Measurements from ENCODE around the gene NEURL4. TPM values are rescaled to one million over a fixed set of nuclear protein-coding genes. Genes with fewer than 3 reads are reported as not detected.

NEURL4 gene
- total RNA-seq, 1 experiment from 2014 or later: 81.7 TPM

GRCh38 chr17:7313890-7314718 is 15.0 kb downstream of the NEURL4 start:
- peaks cover 73% of the 10 kb centered on the region for H3K36me3 ChIP-seq (ENCODE audit: insufficient read depth, low read length, poor library complexity, severe bottlenecking)
- DNase-seq (ENCODE audit: low spot score): no peak
- no peaks in the 10 kb centered on the region for H3K27me3 ChIP-seq (replicated peaks; ENCODE audit: insufficient read depth, low read depth, low read length, poor library complexity)
- H3K9me3 ChIP-seq (ENCODE audit: low read depth, low read length, poor library complexity, severe bottlenecking): no peaks in the 10 kb centered on the region
- TSS peak; percentile 75 for BruUV-seq (replicated peaks)
- peak overlapping the region; percentile 83 for H3K4me3 ChIP-seq (ENCODE audit: low read depth, low read length, poor library complexity, severe bottlenecking)
- ChIA-PET CTCF (no interaction called here), POLR2A (ENCODE audit: low non-redundant PET) (no interaction called here)
- TF ChIP-seq EZH2 (IDR thresholded peaks at IDR 0.05; ENCODE audit: borderline replicate concordance, low read depth, low read length, poor library complexity, severe bottlenecking): no peak
- no peak for TF ChIP-seq CTCF (conservative IDR thresholded peaks at IDR 0.05; ENCODE audit: low read depth, low read length)
- peak overlapping the region; percentile 86 for H3K27ac ChIP-seq (ENCODE audit: low read depth, low read length, poor library complexity, severe bottlenecking)
- H3K4me1 ChIP-seq (ENCODE audit: insufficient read depth, low read length, poor library complexity, severe bottlenecking): peaks cover 25% of the 10 kb centered on the region
- intact Hi-C loops (cut with micrococcal nuclease; ENCODE audit: unreplicated experiment): no loop called here

GRCh38 chr17:7313088-7313889 is 15.8 kb downstream of the NEURL4 start:
- peaks cover 66% of the 10 kb centered on the region for H3K36me3 ChIP-seq (ENCODE audit: insufficient read depth, low read length, poor library complexity, severe bottlenecking)
- H3K9me3 ChIP-seq (ENCODE audit: low read depth, low read length, poor library complexity, severe bottlenecking): no peaks in the 10 kb centered on the region
- POLR2A ChIA-PET (ENCODE audit: low non-redundant PET): no interaction called here
- intact Hi-C loops (cut with micrococcal nuclease; ENCODE audit: unreplicated experiment): no loop called here
- peaks cover 28% of the 10 kb centered on the region for H3K4me1 ChIP-seq (ENCODE audit: insufficient read depth, low read length, poor library complexity, severe bottlenecking)
- DNase-seq (ENCODE audit: low spot score): no peak
- TF ChIP-seq CTCF (conservative IDR thresholded peaks at IDR 0.05; ENCODE audit: low read depth, low read length): no peak
- TF ChIP-seq EZH2 (IDR thresholded peaks at IDR 0.05; ENCODE audit: borderline replicate concordance, low read depth, low read length, poor library complexity, severe bottlenecking): no peak
- BruUV-seq (replicated peaks): no TSS peak
- CTCF ChIA-PET: no interaction called here
- H3K27me3 ChIP-seq (replicated peaks; ENCODE audit: insufficient read depth, low read depth, low read length, poor library complexity): no peaks in the 10 kb centered on the region
- no peak overlapping the region for H3K27ac ChIP-seq (ENCODE audit: low read depth, low read length, poor library complexity, severe bottlenecking)
- no peak overlapping the region for H3K4me3 ChIP-seq (ENCODE audit: low read depth, low read length, poor library complexity, severe bottlenecking)

GRCh38 chr17:7312432-7313087 is 16.6 kb downstream of the NEURL4 start:
- H3K4me1 ChIP-seq (ENCODE audit: insufficient read depth, low read length, poor library complexity, severe bottlenecking): peaks cover 28% of the 10 kb centered on the region
- H3K4me3 ChIP-seq (ENCODE audit: low read depth, low read length, poor library complexity, severe bottlenecking): no peak overlapping the region
- ChIA-PET POLR2A (ENCODE audit: low non-redundant PET) (no interaction called here), CTCF (no interaction called here)
- DNase-seq (ENCODE audit: low spot score): no peak
- TF ChIP-seq EZH2 (IDR thresholded peaks at IDR 0.05; ENCODE audit: borderline replicate concordance, low read depth, low read length, poor library complexity, severe bottlenecking) (no peak), CTCF (conservative IDR thresholded peaks at IDR 0.05; ENCODE audit: low read depth, low read length) (no peak)
- no peak overlapping the region for H3K27ac ChIP-seq (ENCODE audit: low read depth, low read length, poor library complexity, severe bottlenecking)
- no TSS peak for BruUV-seq (replicated peaks)
- intact Hi-C loops (cut with micrococcal nuclease; ENCODE audit: unreplicated experiment): no loop called here
- peaks cover 59% of the 10 kb centered on the region for H3K36me3 ChIP-seq (ENCODE audit: insufficient read depth, low read length, poor library complexity, severe bottlenecking)
- H3K27me3 ChIP-seq (replicated peaks; ENCODE audit: insufficient read depth, low read depth, low read length, poor library complexity): no peaks in the 10 kb centered on the region
- H3K9me3 ChIP-seq (ENCODE audit: low read depth, low read length, poor library complexity, severe bottlenecking): no peaks in the 10 kb centered on the region

Data from A673 (cell line).